Pancreas (tissue), 10 donors: ENCODE results near the gene RBMS3. TPM values are rescaled to one million over a fixed set of nuclear protein-coding genes. Genes with fewer than 3 reads are reported as not detected.

Experiments
- ATAC-seq, 4 donors: fragments of 200-7000 bp; cut with Tn5 transposase; one replicate each; pipeline versions ENCODE4 v1.8.0 to v1.9.1; 2020; ENCODE audit warnings: mild to moderate bottlenecking in 4 of 4, moderate library complexity in 4 of 4
- DNase-seq, 6 donors: peaks; one replicate each; pipeline ENCODE4 v3.0.0-alpha.2; 2020
- FAIRE-seq: peaks from 2 replicates; lab custom pipeline; 2012; peaks lifted over from hg19 to GRCh38; lab: Jason Lieb, UNC
- H3K27ac ChIP-seq, 4 donors: fragments of 200-600 bp; sonication (generic); 1 replicate in 3 of 4; 2 replicates in 1 of 4; pipeline versions ENCODE4 v1.5.0 to v1.8.0; 2020
- H3K27me3 ChIP-seq, 4 donors: fragments of 200-600 bp; one replicate each; pipeline ENCODE4 v1.8.0; 2021
- H3K36me3 ChIP-seq, 3 donors: fragments of 200-600 bp; sonication (generic) in 1 of 3; one replicate each; pipeline versions ENCODE4 v1.5.0 to v1.8.0; 2020 to 2021
- H3K4me1 ChIP-seq, 3 donors: fragments of 200-600 bp; one replicate each; pipeline ENCODE4 v1.8.0; 2021
- H3K4me3 ChIP-seq, 4 donors: fragments of 200-600 bp; sonication (generic) in 2 of 4; one replicate each; pipeline versions ENCODE4 v1.5.0 to v1.8.0; 2020 to 2021
- H3K9me3 ChIP-seq, 4 donors: fragments of 200-600 bp; one replicate each; pipeline ENCODE4 v1.8.0; 2021
- CTCF ChIP-seq, 4 donors: fragments of 200-600 bp; sonication (generic) in 3 of 4; IDR thresholded peaks; one replicate each; pipeline versions ENCODE4 v1.5.0 to v1.8.0; 2021; ENCODE audit warnings: antibody characterized with exemption in 4 of 4
- WGBS, 2 donors: extraction: QIAGEN DNeasy Blood & Tissue Kit; methylation state at CpG; one replicate each; pipeline ENCODE4 v1.1.7; 2013; 5-methylcytosine and 5-hydroxymethylcytosine counted together
- intact Hi-C, 3 donors: fragments of 100-400 bp; cut with DNase I; formaldehyde crosslinking; loops; one replicate each; pipeline versions ENCODE4 v1.11.1 to v1.14.2; 2022
- polyA plus RNA-seq, 2 donors: library from polyadenylated mRNA; stranded (reverse); fragments of 200-250 nt; gene quantifications; one replicate each; pipeline ENCODE4 v1.2.3, GENCODE V29; 2013
- total RNA-seq, 6 donors: library from RNA; stranded (reverse); fragmentation: NEBNext Ultra II Directional in 4 of 6; extraction: Animal tissue kit (Norgen Biotek cat#: 25700) in 4 of 6; gene quantifications; one replicate each; pipeline versions ENCODE4 v1.2.1 to v1.2.4, GENCODE V29; 2021 to 2023
- donor health status: healthy with polysubstance abuse.
- donor health status: DM: no; HTN: no; CAD: no; lungs with moderate emphysema.
- donor health status: DM: no; HTN: no; CAD: no.
- donor health status: control.
- donor health status: control.
- donor health status: Bipolar disorder and iron deficiency.
- donor health status: DM: yes; HTN: yes; CAD: no.
- donor health status: DM: no; HTN: no; CAD: no.
- donor health status: DM: no; HTN: no; CAD: no.
- donor health status: DM: yes; HTN: yes; CAD: no.

Gene RBMS3
- total and polyA plus RNA-seq, 8 donors = 4.0 to 10.0 (median 6.6) TPM

GRCh38 chr3:29746163-29746760 is 465.4 kb downstream of the RBMS3 start:
- intact Hi-C loops = no loop called here
- H3K27me3 ChIP-seq = no peaks in the 10 kb centered on the region
- no peak overlapping the region for H3K4me3 ChIP-seq
- ATAC-seq (peak in 3 of 4 donors; percentile 42 to 51 (median 46)), FAIRE-seq (no peak), DNase-seq (no peak)
- H3K4me1 ChIP-seq = peaks cover 0 to 9% (median 0%) of the 10 kb centered on the region in 3 donors
- H3K9me3 ChIP-seq = no peaks in the 10 kb centered on the region
- 33 to 34% methylated on average over 2 of the region's 2 CpGs for WGBS, 2 donors
- TF ChIP-seq CTCF (IDR thresholded peaks at IDR 0.05) = no peak
- H3K27ac ChIP-seq = no peak overlapping the region
- H3K36me3 ChIP-seq = no peaks in the 10 kb centered on the region

- FAIRE-seq (no peak), ATAC-seq (peak in 2 of 4 donors; percentile 28 to 55), DNase-seq (no peak)
- Histone ChIP-seq H3K4me1 (peaks cover 0 to 9% (median 0%) of the 10 kb centered on the region in 3 donors), H3K36me3 (no peaks in the 10 kb centered on the region), H3K27me3 (no peaks in the 10 kb centered on the region), H3K9me3 (no peaks in the 10 kb centered on the region), H3K27ac (peak overlapping the region in 1 of 4 donors; percentile 15), H3K4me3 (no peak overlapping the region)
- no peak for TF ChIP-seq CTCF (IDR thresholded peaks at IDR 0.05)
- intact Hi-C loops = no loop called here
Measured at GRCh38 chr3:29747991-29748390, 467.1 kb downstream of the RBMS3 start.

- Histone ChIP-seq H3K4me3 (no peak overlapping the region), H3K9me3 (no peaks in the 10 kb centered on the region), H3K36me3 (no peaks in the 10 kb centered on the region), H3K27me3 (no peaks in the 10 kb centered on the region), H3K4me1 (peaks cover 0 to 3% (median 0%) of the 10 kb centered on the region in 3 donors), H3K27ac (no peak overlapping the region)
- TF ChIP-seq CTCF (IDR thresholded peaks at IDR 0.05) = no peak
- 86 to 93% methylated on average over 9 of the region's 9 CpGs for WGBS, 2 donors
- FAIRE-seq (no peak), ATAC-seq (no peak), DNase-seq (no peak)
- intact Hi-C loops = no loop called here
Measured at GRCh38 chr3:29751647-29752314, 470.9 kb downstream of the RBMS3 start.

GRCh38 chr3:29754346-29754745 is 473.5 kb downstream of the RBMS3 start:
- no peaks in the 10 kb centered on the region for H3K27me3 ChIP-seq
- no peaks in the 10 kb centered on the region for H3K36me3 ChIP-seq
- no peak for TF ChIP-seq CTCF (IDR thresholded peaks at IDR 0.05)
- no peak for FAIRE-seq
- 79 to 88% methylated on average over 1 of the region's 1 CpG for WGBS, 2 donors
- DNase-seq = no peak
- no peak for ATAC-seq
- intact Hi-C loops = no loop called here
- no peak overlapping the region for H3K27ac ChIP-seq
- peaks cover 12 to 22% (median 22%) of the 10 kb centered on the region in 3 donors for H3K4me1 ChIP-seq
- no peak overlapping the region for H3K4me3 ChIP-seq
- H3K9me3 ChIP-seq = no peaks in the 10 kb centered on the region

- H3K27ac ChIP-seq = no peak overlapping the region
- no peak for TF ChIP-seq CTCF (IDR thresholded peaks at IDR 0.05)
- no peak for ATAC-seq
Measured at GRCh38 chr3:29755416-29755815, 474.5 kb downstream of the RBMS3 start.

More at GRCh38 chr3:29755416-29755815, 474.5 kb downstream of the RBMS3 start:
- H3K4me3 ChIP-seq = no peak overlapping the region
- DNase-seq (no peak), FAIRE-seq (no peak)
- no peaks in the 10 kb centered on the region for H3K9me3 ChIP-seq
- no peaks in the 10 kb centered on the region for H3K27me3 ChIP-seq
- WGBS, 2 donors = 49 to 53% methylated on average over 1 of the region's 1 CpG
- intact Hi-C loops = no loop called here
- no peaks in the 10 kb centered on the region for H3K36me3 ChIP-seq
- H3K4me1 ChIP-seq = peaks cover 15 to 28% (median 26%) of the 10 kb centered on the region in 3 donors
